HG03571 (cell line): ENCODE measurements around the gene INPP5D.
"Not testable (repeated sequence)": the region's sequence is repeated elsewhere in the genome, so short reads cannot be mapped to it uniquely, and the experiment has no call there.

Experiments
- ATAC-seq: cut with Tn5 transposase; IDR thresholded peaks from one replicate; pipeline ENCODE4 v1.9.1; 2021; ENCODE audit not compliant: unreplicated experiment

Gene INPP5D

DNA sequence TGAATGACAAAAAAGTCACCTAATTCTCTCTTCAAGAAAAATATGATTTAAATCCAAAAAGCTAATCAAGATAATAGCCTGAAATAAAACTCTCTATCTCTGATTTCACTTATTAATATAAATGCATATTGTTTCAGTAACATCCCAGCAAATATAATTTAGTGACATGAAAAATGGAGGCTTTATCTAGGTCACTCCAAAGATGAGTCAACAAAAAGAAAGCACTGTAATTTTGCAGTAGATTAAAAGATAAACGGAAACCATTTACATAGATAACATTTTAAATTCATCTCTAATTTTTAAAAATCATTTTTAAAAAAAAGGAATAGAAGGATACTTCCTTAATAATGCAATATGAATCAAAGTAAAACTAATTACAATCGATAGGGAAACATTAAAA, 76.9 kb downstream of the INPP5D start:
- ATAC-seq, result no peak

DNA sequence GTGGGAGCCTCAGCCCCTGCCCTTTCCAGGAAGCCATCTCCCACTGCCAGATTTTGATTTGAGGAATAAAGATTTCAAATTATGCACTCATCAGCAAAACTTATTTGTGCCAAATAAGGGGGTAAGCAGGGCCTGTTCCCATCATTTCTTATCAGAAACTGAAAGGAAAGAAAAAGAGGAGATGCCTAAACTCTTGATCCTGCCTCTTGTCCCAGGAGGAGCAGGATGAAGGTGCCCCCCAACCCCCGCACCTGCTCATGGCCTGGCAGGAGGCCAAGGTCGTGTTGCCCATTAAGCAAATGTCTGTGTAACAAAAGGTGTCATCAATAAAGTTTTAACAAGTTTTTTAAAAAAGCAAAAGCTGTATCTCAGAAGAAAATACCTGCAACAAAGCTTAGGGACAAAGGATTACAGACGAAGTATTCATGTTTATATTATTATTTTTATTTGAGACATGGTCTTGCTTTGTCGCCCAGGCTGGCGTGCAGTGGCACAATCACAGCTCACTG, 80.0 kb downstream of the INPP5D start:
- ATAC-seq, result no peak

DNA sequence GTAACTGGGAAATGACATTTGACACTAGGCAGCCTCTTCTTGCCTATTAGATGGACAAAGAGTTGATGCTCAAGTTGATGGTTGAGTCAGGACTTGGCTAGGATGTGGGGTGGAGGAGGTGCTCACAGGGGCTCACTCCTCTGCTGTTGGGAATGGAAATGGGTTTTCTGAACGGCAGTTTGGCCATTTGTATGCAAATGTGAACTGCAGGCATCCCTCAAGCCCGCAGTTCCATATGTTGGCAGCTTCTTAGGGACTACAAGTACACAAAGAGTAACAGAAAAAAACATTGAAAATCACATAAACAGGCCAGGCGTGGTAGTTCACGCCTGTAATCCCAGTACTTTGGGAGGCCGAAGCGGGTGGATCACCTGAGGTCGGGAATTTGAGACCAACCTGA, 80.8 kb downstream of the INPP5D start:
- ATAC-seq, result no peak

DNA sequence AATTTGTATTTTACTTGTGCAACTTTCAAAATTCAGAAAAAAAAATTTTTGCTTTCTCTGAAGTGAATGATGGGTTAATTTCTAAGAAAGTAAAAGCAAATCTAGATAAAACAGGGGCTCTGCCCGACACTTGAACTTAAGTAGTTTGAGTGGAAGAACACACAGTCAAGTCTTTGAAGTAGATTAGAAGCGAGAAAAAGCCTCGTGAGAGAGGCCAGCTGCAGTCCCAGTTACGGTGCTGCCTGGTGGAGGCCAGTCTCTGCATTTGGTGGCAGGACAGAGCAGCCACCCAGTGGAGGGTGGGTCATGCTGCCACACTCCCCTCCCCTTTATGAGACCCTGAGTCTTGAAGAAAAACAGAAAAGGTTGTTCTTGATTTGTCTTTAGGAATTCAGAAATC, 81.8 kb downstream of the INPP5D start:
- ATAC-seq, result no peak

DNA sequence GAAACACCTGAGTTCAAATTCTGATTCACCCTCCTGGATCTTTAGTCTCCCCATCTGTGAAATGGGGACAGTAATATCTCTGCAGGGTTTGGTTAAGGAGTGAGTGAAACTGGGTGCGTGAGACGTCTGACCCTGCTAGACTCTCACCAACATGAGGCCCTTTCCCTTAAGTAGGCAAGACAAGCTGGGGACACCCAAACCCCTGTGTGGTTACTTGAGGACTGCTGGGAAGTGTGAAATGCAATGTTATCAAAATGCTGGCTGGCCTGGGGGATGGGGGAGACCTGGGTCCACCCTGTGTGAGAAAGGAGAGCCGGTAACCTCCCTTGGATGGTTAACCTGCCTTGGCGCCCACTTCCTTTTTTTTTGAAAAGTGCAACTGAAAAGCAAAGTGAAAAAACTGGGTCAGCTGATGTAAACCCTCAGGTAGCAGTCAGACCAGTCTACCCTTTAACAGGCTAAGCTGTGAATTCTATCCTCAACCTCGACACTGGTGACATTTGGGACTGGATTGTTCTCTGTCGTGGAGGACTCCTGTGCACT, 82.3 kb downstream of the INPP5D start:
- ATAC-seq, result peak; percentile 81

DNA sequence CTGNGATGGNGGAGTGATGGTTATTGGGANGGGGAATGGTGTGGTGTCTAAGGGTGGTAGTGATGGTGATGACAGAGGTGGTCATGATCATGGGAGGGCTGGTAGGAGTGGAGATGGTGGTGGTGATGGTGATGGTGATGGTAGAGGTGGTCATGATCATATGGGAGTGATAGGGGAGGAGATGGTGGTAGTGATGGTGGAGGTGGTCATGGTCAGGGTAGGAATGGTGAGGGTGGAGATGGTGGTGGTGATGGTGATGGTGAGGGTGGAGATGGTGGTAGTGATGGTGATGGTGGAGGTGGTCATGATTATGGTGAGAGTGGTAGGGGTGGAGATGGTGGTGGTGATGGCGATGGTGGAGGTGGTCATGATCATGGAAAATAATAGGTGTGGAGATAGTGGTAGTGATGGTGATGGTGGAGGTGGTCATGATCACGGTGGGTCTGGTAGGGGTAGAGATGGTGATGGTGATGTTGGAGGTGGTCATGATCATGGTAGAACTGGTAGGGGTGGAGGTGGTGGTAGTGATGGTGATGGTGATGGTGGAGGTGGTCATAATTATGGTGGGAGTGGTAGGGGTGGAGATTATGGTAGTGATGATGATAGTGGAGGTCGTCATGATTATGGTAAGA, 83.7 kb downstream of the INPP5D start:
- ATAC-seq, result no peak

DNA sequence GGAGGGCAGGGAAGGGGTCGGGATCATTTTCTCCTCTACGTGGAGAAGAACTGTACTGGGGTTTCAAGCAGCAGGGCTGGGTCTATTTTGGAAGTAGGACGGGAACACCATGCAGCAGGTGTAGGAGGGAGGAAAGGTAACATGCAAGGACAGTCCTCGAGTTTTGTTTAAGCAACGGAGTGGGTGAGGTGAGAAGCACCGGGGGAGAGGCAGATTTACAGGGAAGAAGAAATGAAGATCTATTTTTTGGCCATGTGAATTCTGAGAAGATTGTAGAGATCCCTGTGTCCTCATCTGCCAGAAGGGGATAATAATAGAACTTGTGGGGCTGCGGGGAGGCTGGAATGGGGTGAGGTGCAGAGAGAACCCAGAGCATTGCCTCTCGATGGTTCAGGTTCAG, 85.6 kb downstream of the INPP5D start:
- ATAC-seq, result no peak

DNA sequence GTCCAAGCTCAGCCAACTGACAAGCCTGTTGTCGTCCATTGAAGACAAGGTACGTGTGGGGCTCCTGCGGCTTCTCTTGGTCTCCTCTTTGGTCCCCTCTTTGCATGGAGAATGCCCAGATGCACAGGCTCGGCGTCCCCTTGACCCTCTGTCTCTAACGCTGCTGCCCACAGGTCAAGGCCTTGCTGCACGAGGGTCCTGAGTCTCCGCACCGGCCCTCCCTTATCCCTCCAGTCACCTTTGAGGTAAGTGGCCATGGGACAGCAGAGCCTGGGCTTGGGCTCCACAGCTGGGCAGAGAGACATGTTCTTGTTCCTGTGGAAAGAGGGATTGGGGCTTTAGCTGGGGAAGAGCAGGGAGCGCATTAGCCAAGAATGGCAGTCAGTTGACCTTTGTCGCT, 86.1 kb downstream of the INPP5D start:
- ATAC-seq, result no peak

DNA sequence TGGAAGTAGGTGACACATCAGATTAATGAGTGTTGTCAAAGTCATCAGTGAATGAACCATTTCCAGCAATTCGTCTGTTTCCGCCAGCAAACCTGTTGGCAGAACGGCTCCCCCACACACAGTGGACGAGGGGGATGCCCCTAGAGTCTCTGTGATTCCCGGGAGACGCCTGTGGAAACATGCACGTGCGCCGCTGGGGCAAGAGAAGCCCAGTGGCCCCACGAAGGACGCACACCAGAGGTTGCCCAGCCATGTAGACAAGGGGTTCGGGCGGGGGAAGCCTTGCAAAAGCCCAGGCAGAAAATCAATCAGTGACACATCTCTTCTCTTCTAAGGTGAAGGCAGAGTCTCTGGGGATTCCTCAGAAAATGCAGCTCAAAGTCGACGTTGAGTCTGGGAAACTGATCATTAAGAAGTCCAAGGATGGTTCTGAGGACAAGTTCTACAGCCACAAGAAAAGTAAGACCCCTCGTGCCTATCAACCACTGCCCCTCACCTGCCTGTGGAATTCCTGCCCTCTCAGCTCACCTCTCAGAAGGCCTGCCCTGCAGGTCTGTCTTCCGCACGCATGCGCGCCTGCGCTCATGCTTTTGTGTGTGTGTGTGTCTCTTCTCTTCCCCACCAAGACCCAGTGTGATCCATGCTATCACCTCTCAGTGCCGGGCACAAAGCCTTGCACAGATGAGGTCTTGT, 87.1 kb downstream of the INPP5D start:
- no peak for ATAC-seq

DNA sequence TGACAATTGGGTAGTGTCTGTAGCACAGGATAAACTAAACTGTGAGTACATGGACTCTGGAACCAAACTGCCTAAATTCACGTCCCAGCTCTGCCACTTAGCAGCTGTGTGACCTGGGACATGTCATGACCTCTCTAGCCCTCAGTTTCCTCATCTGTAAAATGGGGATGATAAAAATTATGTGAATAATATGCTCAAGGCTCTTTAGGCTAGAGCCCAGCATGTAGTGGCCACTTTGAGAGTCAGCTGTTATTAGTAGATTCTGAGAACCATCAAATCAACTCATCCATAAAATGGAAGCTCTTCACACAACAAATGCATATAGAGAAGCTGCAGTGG, 87.7 kb downstream of the INPP5D start:
- ATAC-seq, result no peak

DNA sequence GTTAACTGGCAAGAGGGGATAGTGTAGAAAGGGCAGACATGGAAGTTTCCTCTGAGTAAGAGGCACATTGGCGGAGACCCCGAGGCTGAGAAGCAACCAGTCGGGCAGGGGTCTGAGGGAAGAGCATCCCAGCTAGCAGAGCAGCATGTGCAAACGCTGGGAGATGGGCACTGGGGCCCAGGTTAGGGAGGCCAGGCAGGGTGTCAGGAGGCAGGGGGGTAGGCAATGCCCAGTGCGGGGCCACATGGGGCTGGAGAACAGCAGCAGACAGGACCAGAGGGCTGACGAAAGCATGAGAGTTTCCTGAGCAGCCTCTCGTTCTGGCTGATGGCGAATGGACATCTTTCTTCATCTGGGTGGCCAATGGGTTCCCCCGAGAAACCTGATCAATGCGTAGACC, 88.2 kb downstream of the INPP5D start:
- no peak for ATAC-seq

DNA sequence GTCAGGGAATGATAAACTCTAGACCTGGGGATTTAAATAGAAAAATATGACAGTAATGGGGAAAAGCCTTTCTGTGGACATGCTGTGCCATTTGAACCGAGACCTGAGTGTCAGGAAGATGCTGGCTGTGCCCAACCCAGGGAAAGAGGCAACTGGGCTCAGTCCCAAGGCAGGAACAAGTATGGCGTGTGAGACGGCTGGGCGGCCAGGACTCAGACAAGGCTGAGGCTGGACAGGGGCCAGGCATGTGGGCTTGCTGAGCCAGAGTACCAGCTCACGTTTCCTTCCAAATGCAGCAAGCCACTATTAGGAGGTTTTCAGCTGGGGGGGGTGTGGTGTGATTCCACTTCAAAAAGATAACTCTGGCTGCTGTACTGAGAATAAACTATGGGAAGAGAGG, 92.4 kb downstream of the INPP5D start:
- ATAC-seq, result no peak

DNA sequence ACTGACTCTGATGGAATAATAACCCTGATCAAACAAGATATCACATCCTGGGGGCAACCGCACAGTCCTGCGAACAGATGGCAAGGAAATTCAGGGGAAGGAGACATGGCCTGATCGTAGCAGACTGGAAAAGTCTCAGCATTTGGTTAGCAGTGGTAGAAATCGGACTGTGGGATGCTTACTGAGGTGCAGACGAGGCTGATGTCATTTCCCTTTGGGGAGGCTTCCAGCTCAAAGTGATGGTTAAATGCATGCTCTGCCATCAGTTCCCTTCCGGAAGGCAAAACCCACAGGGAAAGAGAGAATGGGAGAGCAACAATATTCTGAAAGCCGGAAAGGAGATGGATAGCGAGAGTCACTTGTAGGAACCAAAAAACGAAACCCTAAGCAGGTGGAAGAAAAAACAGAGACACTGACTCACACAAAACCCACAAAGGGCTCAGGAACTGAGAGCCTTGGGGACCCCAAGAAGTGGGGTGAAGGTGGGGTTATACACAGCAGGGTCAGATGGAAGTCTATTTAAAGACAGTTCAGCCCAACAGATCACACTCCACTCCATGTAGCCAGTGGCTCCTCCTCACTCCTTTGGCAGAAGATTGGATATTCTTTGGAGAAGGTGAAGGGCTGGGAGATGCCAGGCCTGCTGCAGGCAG, 93.1 kb downstream of the INPP5D start:
- no peak for ATAC-seq

DNA sequence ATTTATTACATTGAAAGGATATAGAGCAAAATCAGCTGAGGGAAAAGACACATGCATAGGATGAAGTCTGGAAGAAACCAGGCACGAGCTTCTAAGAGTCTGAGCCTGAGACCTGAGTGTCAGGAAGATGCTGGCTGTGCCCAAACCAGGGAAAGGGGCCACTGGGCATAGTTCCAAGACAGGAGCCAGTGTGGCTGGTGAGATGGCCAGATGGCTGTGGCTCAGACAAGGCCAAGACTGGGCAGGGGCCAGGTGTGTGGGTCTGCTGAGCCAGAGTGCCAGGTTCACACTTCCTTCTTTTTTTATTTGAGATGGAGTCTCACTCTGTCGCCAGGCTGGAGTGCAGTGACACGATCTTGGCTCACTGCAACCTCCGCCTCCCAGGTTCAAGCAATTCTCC, 95.9 kb downstream of the INPP5D start:
- no peak for ATAC-seq

DNA sequence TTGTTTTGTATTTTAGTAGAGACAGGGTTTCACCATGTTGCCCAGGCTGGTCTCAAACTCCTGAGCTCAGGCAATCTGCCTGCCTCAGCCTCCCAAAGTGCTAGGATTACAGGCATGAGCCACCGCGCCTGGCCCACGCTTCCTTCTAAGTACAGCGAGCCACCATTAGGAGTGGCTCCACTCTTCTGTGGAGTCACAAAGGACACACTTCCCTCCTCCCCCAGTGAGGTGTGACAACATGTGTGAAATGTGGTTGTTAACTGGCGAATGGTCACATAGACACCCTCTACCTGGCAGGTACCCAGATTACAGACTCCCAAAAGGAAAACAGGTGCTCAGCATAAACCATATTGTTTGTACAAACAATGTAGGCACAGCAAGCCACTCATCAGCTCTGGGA, 96.3 kb downstream of the INPP5D start:
- ATAC-seq, result not testable (repeated sequence)

DNA sequence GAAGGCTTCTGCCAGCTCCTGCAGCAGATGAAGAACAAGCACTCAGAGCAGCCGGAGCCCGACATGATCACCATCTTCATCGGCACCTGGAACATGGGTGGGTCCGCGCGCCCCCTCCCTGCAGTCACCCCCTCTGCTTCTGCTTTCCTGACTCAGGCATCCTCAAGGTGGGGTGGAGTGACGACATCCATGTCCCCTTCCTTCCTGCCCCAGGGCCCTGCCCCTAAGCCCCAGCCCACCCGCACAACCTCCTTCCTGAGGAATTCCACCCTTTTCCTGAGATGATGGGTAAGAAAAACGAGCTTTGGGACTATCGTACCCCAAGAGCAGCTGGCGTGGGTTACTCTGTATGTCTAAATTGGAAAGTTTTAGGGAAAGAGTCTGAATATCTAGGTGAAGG, 101.6 kb downstream of the INPP5D start:
- ATAC-seq, result no peak

DNA sequence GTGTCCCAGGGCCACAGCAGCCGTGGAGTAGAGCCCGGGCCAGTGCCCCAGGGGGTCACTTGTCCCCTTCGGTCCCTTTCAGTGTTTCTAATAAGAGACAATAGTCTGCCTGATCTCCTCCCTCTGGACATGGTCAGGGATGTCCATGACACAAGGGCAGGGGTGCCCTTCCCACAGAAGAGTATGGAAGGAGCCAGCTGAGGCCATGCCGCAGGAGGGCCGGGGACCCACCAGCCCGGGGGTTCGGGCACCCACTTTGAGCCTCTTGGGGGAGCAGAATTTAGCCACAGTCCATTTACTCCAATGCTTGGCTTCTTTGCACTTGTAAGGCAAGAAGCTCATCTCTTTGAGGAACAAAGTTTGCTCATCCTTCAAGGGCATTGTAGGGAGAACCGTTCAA, 102.6 kb downstream of the INPP5D start:
- ATAC-seq, result no peak

DNA sequence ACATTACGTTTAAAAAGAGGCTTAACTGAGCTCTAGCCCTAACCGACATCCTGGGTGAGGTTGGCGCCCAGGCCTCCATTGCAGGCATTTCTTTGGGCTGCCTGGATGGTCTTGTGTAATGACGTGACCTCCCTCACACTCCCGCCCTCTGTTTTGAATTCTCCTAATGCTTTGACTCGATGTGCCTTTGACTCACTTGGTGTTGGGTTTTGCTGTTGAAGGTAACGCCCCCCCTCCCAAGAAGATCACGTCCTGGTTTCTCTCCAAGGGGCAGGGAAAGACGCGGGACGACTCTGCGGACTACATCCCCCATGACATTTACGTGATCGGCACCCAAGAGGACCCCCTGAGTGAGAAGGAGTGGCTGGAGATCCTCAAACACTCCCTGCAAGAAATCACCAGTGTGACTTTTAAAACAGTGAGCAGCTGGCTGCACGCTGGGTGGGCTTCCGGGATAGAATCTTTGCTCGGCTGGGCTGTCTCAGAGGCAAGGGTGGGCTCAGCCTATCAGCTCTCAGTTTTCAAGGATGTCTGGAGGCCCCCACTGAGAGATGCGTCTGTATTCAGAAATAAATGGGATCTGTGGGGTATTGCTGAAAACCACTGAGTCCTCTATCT, 103.5 kb downstream of the INPP5D start:
- ATAC-seq, result no peak

DNA sequence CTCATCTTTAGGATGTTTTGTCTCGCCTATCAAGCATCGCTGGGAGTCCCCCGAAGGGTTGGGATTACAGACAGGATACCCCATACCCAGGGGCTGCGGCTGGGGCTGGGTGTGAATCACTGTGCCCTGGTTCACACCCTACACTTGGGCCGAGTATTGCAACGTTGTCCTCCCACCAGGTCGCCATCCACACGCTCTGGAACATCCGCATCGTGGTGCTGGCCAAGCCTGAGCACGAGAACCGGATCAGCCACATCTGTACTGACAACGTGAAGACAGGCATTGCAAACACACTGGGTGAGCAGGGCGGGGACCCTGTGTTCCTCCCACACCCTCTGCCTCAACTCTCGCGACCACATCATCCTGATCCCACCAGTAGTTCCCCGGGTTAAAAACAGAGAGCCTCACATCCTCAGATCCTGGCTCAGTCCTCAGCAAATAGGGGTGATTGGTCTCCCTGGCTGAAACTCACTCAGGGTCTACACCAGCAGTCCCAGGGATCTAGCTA, 104.0 kb downstream of the INPP5D start:
- ATAC-seq, result no peak

DNA sequence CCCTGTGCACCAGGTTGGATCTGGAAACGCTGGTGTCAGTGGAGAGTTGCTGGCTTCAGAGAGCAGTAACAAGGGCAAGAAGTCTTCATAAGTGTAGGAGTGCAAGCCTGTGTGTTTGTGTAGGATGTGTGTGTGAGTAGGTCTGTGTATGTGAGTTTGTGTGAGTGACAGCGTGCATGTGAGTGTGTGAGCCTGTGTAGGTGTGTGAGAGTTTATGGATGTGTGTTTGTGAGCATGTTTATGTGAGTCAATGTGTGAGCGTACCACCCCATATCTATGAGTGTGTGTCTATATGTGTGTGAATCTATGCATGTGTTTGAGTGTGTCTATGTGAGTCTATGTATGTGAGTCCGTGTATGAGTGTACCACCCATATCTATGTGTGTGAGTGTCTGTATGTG, 104.8 kb downstream of the INPP5D start:
- ATAC-seq, result no peak

DNA sequence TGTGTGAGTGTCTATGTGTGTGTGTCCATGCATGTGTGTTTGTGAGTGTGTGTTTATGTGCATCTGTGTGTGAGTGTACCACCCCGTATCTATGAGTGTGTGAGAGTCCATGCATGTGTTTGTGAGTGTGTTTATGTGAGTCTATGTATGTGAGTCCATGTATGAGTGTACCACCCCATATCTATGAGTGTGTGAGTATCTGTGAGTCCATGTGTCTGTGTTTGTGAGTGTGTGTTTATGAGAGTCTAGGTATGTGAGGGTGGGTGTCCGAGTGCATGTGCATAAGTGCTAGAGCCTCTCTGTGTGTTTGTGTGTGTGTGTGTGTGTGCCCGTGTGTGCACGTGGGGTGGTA, 105.4 kb downstream of the INPP5D start:
- ATAC-seq, result no peak
